Measurements from ENCODE around the gene C6orf47. TPM values are rescaled to one million over a fixed set of nuclear protein-coding genes. Genes with fewer than 3 reads are reported as not detected.

The C6orf47 gene
- total RNA-seq, 1 experiment from 2014 or later, result 22.4 TPM

GRCh38 chr6:31626952-31627351 lies 33.6 kb downstream of the C6orf47 start:
- H3K36me3 ChIP-seq (ENCODE audit: control insufficient read depth, insufficient read depth, low read length), result peaks cover 51% of the 10 kb centered on the region
- POLR2A ChIA-PET, result no interaction called here
- H3K4me3 ChIP-seq (ENCODE audit: low read depth in 2 of 2, low read length in 2 of 2), result no peak overlapping the region

GRCh38 chr6:31624070-31624469 lies 36.5 kb downstream of the C6orf47 start:
- Histone ChIP-seq H3K4me3 (ENCODE audit: low read depth in 2 of 2, low read length in 2 of 2) (no peak overlapping the region), H3K27me3 (ENCODE audit: control insufficient read depth, insufficient read depth, low read length) (no peaks in the 10 kb centered on the region), H3K27ac (ENCODE audit: low read length) (no peak overlapping the region), H3K36me3 (ENCODE audit: control insufficient read depth, insufficient read depth, low read length) (peaks cover 44% of the 10 kb centered on the region), H3K9me3 (ENCODE audit: control insufficient read depth, insufficient read depth, low read depth, low read length) (no peaks in the 10 kb centered on the region), H3K4me1 (ENCODE audit: control insufficient read depth, insufficient read depth, low read length) (peaks cover 12% of the 10 kb centered on the region)
- DNase-seq (ENCODE audit: low read depth, low spot score), result no peak
- CTCF ChIA-PET, result no interaction called here
- intact Hi-C loops (cut with micrococcal nuclease; ENCODE audit: unreplicated experiment), result no loop called here
- TF ChIP-seq REST (IDR thresholded peaks at IDR 0.05; ENCODE audit: insufficient read depth in 1 of 2, low read depth in 2 of 2, low read length in 1 of 2) (no peak), POLR2AphosphoS5 (IDR thresholded peaks at IDR 0.05; ENCODE audit: low read depth, low read length) (no peak), SIN3A (IDR thresholded peaks at IDR 0.05; ENCODE audit: borderline replicate concordance, insufficient read depth, low read depth, low read length) (no peak), CTCF (IDR thresholded peaks at IDR 0.05) (no peak), TCF7L2 (IDR thresholded peaks at IDR 0.05; ENCODE audit: low read depth, low read length) (no peak)
- in situ Hi-C loops (cut with HindIII; ENCODE audit: low pct_unique_long_range_greater_than_20kb, low sequenced_read_pairs), result no loop called here
- no TSS peak for BruUV-seq (replicated peaks)
- POLR2A ChIA-PET, result interaction anchor here (0.8 kb wide), 1 partner anchor 50 kb away, joined by 3 read pairs; no protein-coding TSS in a partner anchor
- ATAC-seq, result no peak

More at GRCh38 chr6:31626952-31627351, 33.6 kb downstream of the C6orf47 start:
- DNase-seq (ENCODE audit: low read depth, low spot score), result no peak
- no peak for TF ChIP-seq POLR2AphosphoS5 (IDR thresholded peaks at IDR 0.05; ENCODE audit: low read depth, low read length)
- TF ChIP-seq CTCF (IDR thresholded peaks at IDR 0.05), result no peak
- TF ChIP-seq TCF7L2 (IDR thresholded peaks at IDR 0.05; ENCODE audit: low read depth, low read length), result no peak
- TF ChIP-seq SIN3A (IDR thresholded peaks at IDR 0.05; ENCODE audit: borderline replicate concordance, insufficient read depth, low read depth, low read length), result no peak
- no peak for TF ChIP-seq REST (IDR thresholded peaks at IDR 0.05; ENCODE audit: insufficient read depth in 1 of 2, low read depth in 2 of 2, low read length in 1 of 2)
- CTCF ChIA-PET, result no interaction called here
- H3K4me1 ChIP-seq (ENCODE audit: control insufficient read depth, insufficient read depth, low read length), result peaks cover 11% of the 10 kb centered on the region
- H3K27me3 ChIP-seq (ENCODE audit: control insufficient read depth, insufficient read depth, low read length), result no peaks in the 10 kb centered on the region
- no peak for ATAC-seq
- in situ Hi-C loops (cut with HindIII; ENCODE audit: low pct_unique_long_range_greater_than_20kb, low sequenced_read_pairs) (no loop called here), intact Hi-C loops (cut with micrococcal nuclease; ENCODE audit: unreplicated experiment) (no loop called here)
- no TSS peak for BruUV-seq (replicated peaks)
- no peaks in the 10 kb centered on the region for H3K9me3 ChIP-seq (ENCODE audit: control insufficient read depth, insufficient read depth, low read depth, low read length)
- no peak overlapping the region for H3K27ac ChIP-seq (ENCODE audit: low read length)

All from Panc1 (cell line).